Upper lobe of left lung (tissue), 6 donors: ENCODE data around the gene FXYD4. TPM values are rescaled to one million over a fixed set of nuclear protein-coding genes. Genes with fewer than 3 reads are reported as not detected.

ENCODE experiments used
- ATAC-seq, 2 donors: fragments of 200-7000 bp; cut with Tn5 transposase; one replicate each; pipeline ENCODE4 v1.9.1; 2022; ENCODE audit warnings: mild to moderate bottlenecking in 2 of 2, moderate library complexity in 2 of 2; ENCODE audit not compliant: low FRiP score in 2 of 2
- DNase-seq, 2 donors: peaks; one replicate each; pipeline ENCODE4 v3.0.0-alpha.2; 2019 to 2020
- H3K27ac ChIP-seq, 4 donors: fragments of 200-600 bp; sonication (generic); one replicate each; pipeline ENCODE4 v1.5.1; 2016 to 2019
- H3K27me3 ChIP-seq, 4 donors: fragments of 200-600 bp; sonication (generic); one replicate each; pipeline ENCODE4 v1.5.1; 2017 to 2019
- H3K36me3 ChIP-seq, 4 donors: fragments of 200-600 bp; sonication (generic); one replicate each; pipeline ENCODE4 v1.5.1; 2016 to 2019
- H3K4me1 ChIP-seq, 4 donors: fragments of 200-600 bp; sonication (generic); one replicate each; pipeline ENCODE4 v1.5.1; 2018 to 2019
- H3K4me3 ChIP-seq, 4 donors: fragments of 200-600 bp; sonication (generic); one replicate each; pipeline ENCODE4 v1.5.1; 2017 to 2019; ENCODE audit warnings: mild to moderate bottlenecking in 2 of 4, moderate library complexity in 1 of 4
- H3K9me3 ChIP-seq, 4 donors: fragments of 200-600 bp; sonication (generic); one replicate each; pipeline ENCODE4 v1.5.1; 2018 to 2019
- CTCF ChIP-seq, 6 experiments: fragments of 450-650 bp in 4 of 6; fragments of 200-600 bp in 2 of 6; sonication (generic) in 2 of 6; IDR thresholded peaks; one replicate each; pipeline ENCODE4 v1.5.1; 2016 to 2019; ENCODE audit warnings: antibody characterized with exemption in 6 of 6
- EP300 ChIP-seq, 4 donors: sonication (generic); formaldehyde crosslinking; IDR thresholded peaks; one replicate each; pipeline ENCODE4 v1.5.1; 2017; ENCODE audit warnings: antibody characterized with exemption in 4 of 4, control low read depth in 2 of 4
- POLR2A ChIP-seq, 4 donors: fragments of 450-650 bp; IDR thresholded peaks; one replicate each; pipeline ENCODE4 v1.5.1; 2016 to 2017; ENCODE audit warnings: antibody characterized with exemption in 4 of 4, mild to moderate bottlenecking in 2 of 4
- POLR2AphosphoS5 ChIP-seq, 2 donors: sonication (generic); formaldehyde crosslinking; IDR thresholded peaks; one replicate each; pipeline ENCODE4 v1.5.1; 2017; ENCODE audit warnings: antibody characterized with exemption in 2 of 2
- WGBS, 2 donors: methylation state at CpG; one replicate each; pipeline ENCODE4 v1.1.5; 2017 to 2018; 5-methylcytosine and 5-hydroxymethylcytosine counted together
- total RNA-seq, 6 donors: library from RNA; depleted of rRNA in 4 of 6; stranded (reverse); fragments of >200 nt in 4 of 6; gene quantifications; one replicate each; pipeline versions ENCODE4 v1.1.0 to v1.2.1, GENCODE V29; 2016 to 2021
- donor health status: DM: no; HTN: no; CAD: no; lungs with moderate emphysema.
- donor health status: DM: no; HTN: yes; CAD: no; lungs with severe emphysema.

Gene FXYD4
- total RNA-seq, 6 donors from 2014 or later, result 2.5 to 4.0 (median 2.7) TPM; not detected in 3

- H3K9me3 ChIP-seq, result no peaks in the 10 kb centered on the region
- WGBS, 2 donors, result 66 to 71% methylated on average over 14 of the region's 14 CpGs
- TF ChIP-seq POLR2A (IDR thresholded peaks at IDR 0.05) (no peak), POLR2AphosphoS5 (IDR thresholded peaks at IDR 0.05) (no peak)
- H3K36me3 ChIP-seq, result peaks cover 21 to 43% (median 29%) of the 10 kb centered on the region in 4 donors
- no peak overlapping the region for H3K4me3 ChIP-seq
- no peak for DNase-seq
- no peaks in the 10 kb centered on the region for H3K27me3 ChIP-seq
- no peak for ATAC-seq
- no peaks in the 10 kb centered on the region for H3K4me1 ChIP-seq
- peak overlapping the region in 1 of 4 donors; percentile 13 for H3K27ac ChIP-seq
These were observed 12.0 kb downstream of the FXYD4 start for GRCh38 chr10:43383204-43383971.

DNA sequence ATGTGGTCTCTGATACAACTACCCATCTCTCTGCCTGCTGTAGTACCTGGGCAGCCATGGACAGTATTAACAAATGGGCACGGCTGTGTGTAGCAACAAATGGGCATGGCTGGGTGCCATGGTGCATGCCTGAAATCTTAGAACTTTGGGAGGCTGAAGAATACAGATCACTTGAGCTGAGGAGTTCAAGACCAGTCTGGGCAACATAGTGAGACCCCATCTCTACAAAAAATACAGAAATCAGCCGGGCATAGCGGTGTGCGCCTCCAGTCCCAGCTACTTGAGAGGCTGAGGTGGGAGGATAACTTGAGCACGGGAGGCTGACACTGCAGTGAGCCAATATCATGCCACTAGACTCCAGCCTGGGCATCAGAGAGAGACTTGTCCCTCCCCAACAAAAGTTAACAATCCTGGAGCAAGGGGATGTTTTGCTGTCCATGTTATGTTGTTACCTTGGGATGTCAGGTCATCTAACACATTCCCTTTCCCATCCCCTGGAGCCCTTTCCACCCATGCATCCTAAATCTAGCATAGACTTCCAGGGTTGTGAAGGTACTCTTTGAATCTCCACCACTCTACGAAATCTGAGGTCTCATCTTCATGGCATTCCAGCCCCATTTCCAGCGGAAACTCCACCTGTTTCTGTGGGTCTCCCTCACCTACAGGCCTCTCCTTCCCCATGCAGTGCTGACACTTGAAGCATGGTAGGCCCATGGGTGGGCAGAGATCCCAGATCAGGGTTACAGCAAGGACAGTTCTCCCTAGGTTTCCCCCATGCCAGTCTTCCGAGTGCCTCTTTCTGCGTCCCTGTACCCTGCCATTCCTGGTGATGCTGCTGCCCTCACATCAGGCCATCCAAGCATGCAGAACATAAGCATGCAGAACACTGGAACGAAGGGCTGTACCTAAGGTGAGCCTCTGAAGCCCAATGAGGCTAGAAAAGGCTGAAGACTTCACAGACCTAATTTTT lies 13.1 kb downstream of the FXYD4 start:
- peaks cover 0 to 5% (median 0%) of the 10 kb centered on the region in 4 donors for H3K4me1 ChIP-seq
- no peak overlapping the region for H3K4me3 ChIP-seq
- TF ChIP-seq POLR2AphosphoS5 (IDR thresholded peaks at IDR 0.05) (no peak), CTCF (IDR thresholded peaks at IDR 0.05) (no peak), EP300 (IDR thresholded peaks at IDR 0.05) (no peak), POLR2A (IDR thresholded peaks at IDR 0.05) (no peak)
- no peak overlapping the region for H3K27ac ChIP-seq
- peak in 1 of 2 donors; percentile 28 for ATAC-seq
- no peaks in the 10 kb centered on the region for H3K27me3 ChIP-seq
- no peak for DNase-seq
- no peaks in the 10 kb centered on the region for H3K9me3 ChIP-seq
- H3K36me3 ChIP-seq, result peaks cover 29 to 55% (median 40%) of the 10 kb centered on the region in 4 donors
- WGBS, 2 donors, result 84 to 92% methylated on average over 10 of the region's 10 CpGs

DNA sequence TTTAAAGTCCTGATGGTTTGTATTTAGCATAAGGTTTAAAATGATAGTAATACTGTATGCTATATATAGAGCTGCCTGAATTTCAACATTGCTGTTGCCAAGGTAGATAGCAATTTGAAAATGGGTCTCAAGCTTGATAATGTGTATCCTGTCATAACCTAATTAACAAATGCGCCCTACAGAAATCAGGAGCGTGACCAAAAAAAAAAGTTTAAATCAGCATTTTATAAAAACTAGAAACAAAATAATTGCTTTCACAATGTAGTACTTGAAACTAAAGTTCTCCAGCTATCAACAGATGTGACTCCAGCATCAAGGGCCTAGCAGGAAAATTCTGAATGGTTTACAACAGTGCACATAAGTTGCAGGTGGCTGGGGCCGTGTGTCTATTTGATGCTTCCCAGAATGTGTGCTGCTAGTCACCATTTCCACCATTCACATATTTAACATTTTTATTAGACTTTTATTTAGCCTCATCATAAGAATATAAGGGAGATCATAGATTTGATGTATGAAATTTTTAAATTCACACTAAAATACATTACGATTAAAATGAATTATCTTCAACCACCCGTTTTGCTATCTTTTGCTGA lies 14.1 kb downstream of the FXYD4 start:
- ATAC-seq (no peak), DNase-seq (no peak)
- Histone ChIP-seq H3K4me3 (no peak overlapping the region), H3K9me3 (no peaks in the 10 kb centered on the region), H3K27ac (no peak overlapping the region), H3K4me1 (peaks cover 0 to 10% (median 4%) of the 10 kb centered on the region in 4 donors), H3K36me3 (peaks cover 36 to 65% (median 50%) of the 10 kb centered on the region in 4 donors), H3K27me3 (no peaks in the 10 kb centered on the region)
- WGBS, 2 donors, result 84 to 85% methylated on average over 5 of the region's 5 CpGs
- TF ChIP-seq EP300 (IDR thresholded peaks at IDR 0.05) (no peak), POLR2A (IDR thresholded peaks at IDR 0.05) (no peak), CTCF (IDR thresholded peaks at IDR 0.05) (no peak), POLR2AphosphoS5 (IDR thresholded peaks at IDR 0.05) (no peak)

DNA sequence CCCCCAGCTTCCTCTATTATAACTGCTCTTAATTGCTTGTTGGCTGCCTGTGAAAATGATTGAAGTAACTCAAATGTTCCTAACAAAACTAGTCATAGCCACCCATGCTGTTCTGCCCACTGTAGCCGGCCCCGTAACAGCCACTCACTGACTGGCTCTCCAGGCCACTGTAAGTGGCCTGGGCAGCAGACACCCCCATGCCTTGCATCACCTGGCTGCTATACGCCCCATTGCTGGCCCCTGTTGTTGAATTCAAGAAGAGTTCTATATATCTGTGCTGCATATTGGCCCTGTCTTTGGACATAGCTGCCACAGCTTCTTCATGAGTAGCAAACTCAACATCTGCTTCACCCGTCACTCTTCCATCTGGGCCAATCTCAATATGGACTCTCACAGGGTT lies 15.1 kb downstream of the FXYD4 start:
- no peak for DNase-seq

GRCh38 chr10:43386981-43387677 lies 15.7 kb downstream of the FXYD4 start:
- no peak for DNase-seq
- H3K27ac ChIP-seq, result no peak overlapping the region
- WGBS, 2 donors, result 95% methylated on average over 27 to 28 of the region's 29 CpGs
- H3K4me1 ChIP-seq, result peaks cover 0 to 22% (median 11%) of the 10 kb centered on the region in 4 donors
- H3K36me3 ChIP-seq, result peaks cover 42 to 81% (median 65%) of the 10 kb centered on the region in 4 donors
- TF ChIP-seq POLR2A (IDR thresholded peaks at IDR 0.05), result no peak
- TF ChIP-seq EP300 (IDR thresholded peaks at IDR 0.05), result no peak
- TF ChIP-seq POLR2AphosphoS5 (IDR thresholded peaks at IDR 0.05), result no peak
- no peak for TF ChIP-seq CTCF (IDR thresholded peaks at IDR 0.05)
- no peaks in the 10 kb centered on the region for H3K27me3 ChIP-seq
- no peaks in the 10 kb centered on the region for H3K9me3 ChIP-seq
- no peak for ATAC-seq
- H3K4me3 ChIP-seq, result no peak overlapping the region

More for the DNA sequence above, 15.1 kb downstream of the FXYD4 start:
- Histone ChIP-seq H3K27me3 (no peaks in the 10 kb centered on the region), H3K36me3 (peaks cover 42 to 75% (median 59%) of the 10 kb centered on the region in 4 donors), H3K27ac (no peak overlapping the region), H3K9me3 (no peaks in the 10 kb centered on the region), H3K4me3 (no peak overlapping the region), H3K4me1 (peaks cover 0 to 18% (median 8%) of the 10 kb centered on the region in 4 donors)
- no peak for TF ChIP-seq POLR2A (IDR thresholded peaks at IDR 0.05)
- 88 to 97% methylated on average over 4 of the region's 4 CpGs for WGBS, 2 donors
- no peak for ATAC-seq
